Tibial nerve (tissue), 4 donors: ENCODE results near the gene SYCE3.

ENCODE experiments used
- CTCF ChIP-seq, 5 experiments: fragments of 200-600 bp in 3 of 5; fragments of 450-650 bp in 2 of 5; sonication (generic) in 3 of 5; IDR thresholded peaks; one replicate each; pipeline ENCODE4 v1.5.1; 2016 to 2019; ENCODE audit warnings: antibody characterized with exemption in 5 of 5, mild to moderate bottlenecking in 3 of 5, moderate library complexity in 2 of 5
- EP300 ChIP-seq, 2 donors: sonication (generic); formaldehyde crosslinking; IDR thresholded peaks; one replicate each; pipeline ENCODE4 v1.6.1; 2017; ENCODE audit warnings: antibody characterized with exemption in 2 of 2, mild to moderate bottlenecking in 1 of 2

- TF ChIP-seq CTCF (IDR thresholded peaks at IDR 0.05) = no peak
- TF ChIP-seq EP300 (IDR thresholded peaks at IDR 0.05) = no peak
Measured at GRCh38 chr22:50548921-50549790, 13.6 kb downstream of the SYCE3 start.
